ENCODE measurements around the gene MINDY4.

DNA sequence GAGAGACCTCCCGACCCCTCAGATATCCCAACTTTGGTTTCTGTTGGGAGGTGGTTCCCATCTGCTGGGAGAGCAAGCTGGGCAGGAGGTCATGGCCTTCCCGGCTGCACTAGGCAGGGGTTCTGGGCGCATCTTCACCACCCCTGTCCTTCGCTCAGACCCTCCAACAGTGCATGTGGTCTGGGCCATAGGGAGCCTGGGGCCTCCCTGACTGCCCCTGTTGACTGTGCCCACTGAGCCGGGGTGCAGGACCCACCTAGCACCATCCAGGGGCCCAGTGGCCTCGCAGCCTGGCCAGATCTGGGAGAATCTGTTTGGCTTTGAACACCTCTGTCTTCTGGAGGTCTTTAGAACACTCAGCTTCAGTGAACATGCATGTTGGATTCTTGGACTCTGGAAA is 38.0 kb upstream of the MINDY4 start:
- TF ChIP-seq HOXA7 (CRISPR knock-in tag; IDR thresholded peaks at IDR 0.05) (no peak), ZNF33B (CRISPR knock-in tag; IDR thresholded peaks at IDR 0.05) (no peak), POLR2A (IDR thresholded peaks at IDR 0.05; ENCODE audit: insufficient read depth in 1 of 2, low read depth in 2 of 2, low read length in 2 of 2) (no peak), ZKSCAN5 (CRISPR knock-in tag; IDR thresholded peaks at IDR 0.05) (no peak), SMARCE1 (IDR thresholded peaks at IDR 0.05; ENCODE audit: borderline replicate concordance) (no peak), POLR2AphosphoS2 (IDR thresholded peaks at IDR 0.05; ENCODE audit: low read depth, low read length) (no peak), ELF3 (CRISPR knock-in tag; IDR thresholded peaks at IDR 0.05) (no peak), ZEB1 (IDR thresholded peaks at IDR 0.05; ENCODE audit: insufficient replicate concordance, low read depth) (no peak), SMARCC2 (IDR thresholded peaks at IDR 0.05) (no peak), ZNF780A (CRISPR knock-in tag; IDR thresholded peaks at IDR 0.05) (no peak)
- TF ChIP-seq, protein P1, sequence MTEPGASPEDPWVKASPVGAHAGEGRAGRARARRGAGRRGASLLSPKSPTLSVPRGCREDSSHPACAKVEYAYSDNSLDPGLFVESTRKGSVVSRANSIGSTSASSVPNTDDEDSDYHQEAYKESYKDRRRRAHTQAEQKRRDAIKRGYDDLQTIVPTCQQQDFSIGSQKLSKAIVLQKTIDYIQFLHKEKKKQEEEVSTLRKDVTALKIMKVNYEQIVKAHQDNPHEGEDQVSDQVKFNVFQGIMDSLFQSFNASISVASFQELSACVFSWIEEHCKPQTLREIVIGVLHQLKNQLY (CRISPR knock-in tag; IDR thresholded peaks at IDR 0.05): no peak
- TF ChIP-seq, protein P2, sequence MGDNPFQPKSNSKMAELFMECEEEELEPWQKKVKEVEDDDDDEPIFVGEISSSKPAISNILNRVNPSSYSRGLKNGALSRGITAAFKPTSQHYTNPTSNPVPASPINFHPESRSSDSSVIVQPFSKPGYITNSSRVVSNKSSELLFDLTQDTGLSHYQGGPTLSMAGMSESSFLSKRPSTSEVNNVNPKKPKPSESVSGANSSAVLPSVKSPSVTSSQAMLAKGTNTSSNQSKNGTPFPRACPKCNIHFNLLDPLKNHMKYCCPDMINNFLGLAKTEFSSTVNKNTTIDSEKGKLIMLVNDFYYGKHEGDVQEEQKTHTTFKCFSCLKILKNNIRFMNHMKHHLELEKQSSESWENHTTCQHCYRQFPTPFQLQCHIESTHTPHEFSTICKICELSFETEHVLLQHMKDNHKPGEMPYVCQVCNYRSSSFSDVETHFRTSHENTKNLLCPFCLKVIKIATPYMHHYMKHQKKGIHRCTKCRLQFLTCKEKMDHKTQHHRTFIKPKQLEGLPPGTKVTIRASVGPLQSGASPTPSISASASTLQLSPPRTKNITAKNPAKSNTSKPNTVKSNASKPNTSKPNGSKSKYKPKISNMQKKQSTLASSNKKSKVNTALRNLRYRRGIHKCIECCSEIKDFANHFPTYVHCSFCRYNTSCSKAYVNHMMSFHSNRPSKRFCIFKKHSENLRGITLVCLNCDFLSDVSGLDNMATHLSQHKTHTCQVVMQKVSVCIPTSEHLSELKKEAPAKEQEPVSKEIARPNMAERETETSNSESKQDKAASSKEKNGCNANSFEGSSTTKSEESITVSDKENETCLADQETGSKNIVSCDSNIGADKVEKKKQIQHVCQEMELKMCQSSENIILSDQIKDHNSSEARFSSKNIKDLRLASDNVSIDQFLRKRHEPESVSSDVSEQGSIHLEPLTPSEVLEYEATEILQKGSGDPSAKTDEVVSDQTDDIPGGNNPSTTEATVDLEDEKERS (CRISPR knock-in tag; IDR thresholded peaks at IDR 0.05): no peak
- TF ChIP-seq, protein P3, sequence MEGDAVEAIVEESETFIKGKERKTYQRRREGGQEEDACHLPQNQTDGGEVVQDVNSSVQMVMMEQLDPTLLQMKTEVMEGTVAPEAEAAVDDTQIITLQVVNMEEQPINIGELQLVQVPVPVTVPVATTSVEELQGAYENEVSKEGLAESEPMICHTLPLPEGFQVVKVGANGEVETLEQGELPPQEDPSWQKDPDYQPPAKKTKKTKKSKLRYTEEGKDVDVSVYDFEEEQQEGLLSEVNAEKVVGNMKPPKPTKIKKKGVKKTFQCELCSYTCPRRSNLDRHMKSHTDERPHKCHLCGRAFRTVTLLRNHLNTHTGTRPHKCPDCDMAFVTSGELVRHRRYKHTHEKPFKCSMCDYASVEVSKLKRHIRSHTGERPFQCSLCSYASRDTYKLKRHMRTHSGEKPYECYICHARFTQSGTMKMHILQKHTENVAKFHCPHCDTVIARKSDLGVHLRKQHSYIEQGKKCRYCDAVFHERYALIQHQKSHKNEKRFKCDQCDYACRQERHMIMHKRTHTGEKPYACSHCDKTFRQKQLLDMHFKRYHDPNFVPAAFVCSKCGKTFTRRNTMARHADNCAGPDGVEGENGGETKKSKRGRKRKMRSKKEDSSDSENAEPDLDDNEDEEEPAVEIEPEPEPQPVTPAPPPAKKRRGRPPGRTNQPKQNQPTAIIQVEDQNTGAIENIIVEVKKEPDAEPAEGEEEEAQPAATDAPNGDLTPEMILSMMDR (CRISPR knock-in tag; IDR thresholded peaks at IDR 0.05): no peak

Data from HepG2 (cell line).